Skeletal muscle cell (primary cell): ENCODE results near the gene RHBG.

Source experiments
- DNase-seq: peaks from one replicate; pipeline ENCODE4 v3.0.0-alpha.2; 2010; ENCODE audit warnings: low read depth
- H3K4me3 ChIP-seq: 2 replicates; pipeline ENCODE4 v1.5.1; 2011; ENCODE audit warnings: low read depth, mild to moderate bottlenecking, control low read depth, low read length, moderate library complexity

Gene RHBG

GRCh38 chr1:156384007-156384406 is 15.0 kb downstream of the RHBG start:
- no peak for DNase-seq

GRCh38 chr1:156384658-156385057 is 15.6 kb downstream of the RHBG start:
- no peak overlapping the region for H3K4me3 ChIP-seq
- no peak for DNase-seq

More at GRCh38 chr1:156384007-156384406, 15.0 kb downstream of the RHBG start:
- H3K4me3 ChIP-seq = no peak overlapping the region

- DNase-seq = no peak
- H3K4me3 ChIP-seq = no peak overlapping the region
Measured at GRCh38 chr1:156385534-156386031, 16.6 kb downstream of the RHBG start.

GRCh38 chr1:156386134-156386901 is 17.3 kb downstream of the RHBG start:
- H3K4me3 ChIP-seq = no peak overlapping the region
- no peak for DNase-seq

GRCh38 chr1:156386949-156387869 is 18.2 kb downstream of the RHBG start:
- DNase-seq = no peak
- H3K4me3 ChIP-seq = no peak overlapping the region

GRCh38 chr1:156387870-156388173 is 18.8 kb downstream of the RHBG start:
- DNase-seq = no peak
- H3K4me3 ChIP-seq = no peak overlapping the region

- DNase-seq = no peak
- H3K4me3 ChIP-seq = no peak overlapping the region
Measured at GRCh38 chr1:156388174-156389137, 19.4 kb downstream of the RHBG start.

GRCh38 chr1:156389311-156389710 is 20.3 kb downstream of the RHBG start:
- no peak for DNase-seq
- no peak overlapping the region for H3K4me3 ChIP-seq

- H3K4me3 ChIP-seq = no peak overlapping the region
- DNase-seq = no peak
Measured at GRCh38 chr1:156390469-156391365, 21.7 kb downstream of the RHBG start.

- H3K4me3 ChIP-seq = no peak overlapping the region
- no peak for DNase-seq
Measured at GRCh38 chr1:156391366-156391677, 22.3 kb downstream of the RHBG start.

- DNase-seq = no peak
- no peak overlapping the region for H3K4me3 ChIP-seq
Measured at GRCh38 chr1:156391701-156392100, 22.7 kb downstream of the RHBG start.

GRCh38 chr1:156392452-156392853 is 23.4 kb downstream of the RHBG start:
- H3K4me3 ChIP-seq = no peak overlapping the region
- no peak for DNase-seq

- DNase-seq = no peak
- H3K4me3 ChIP-seq = no peak overlapping the region
Measured at GRCh38 chr1:156393095-156393494, 24.1 kb downstream of the RHBG start.

GRCh38 chr1:156394082-156394481 is 25.1 kb downstream of the RHBG start:
- H3K4me3 ChIP-seq = no peak overlapping the region
- DNase-seq = no peak

GRCh38 chr1:156394835-156395461 is 25.9 kb downstream of the RHBG start:
- no peak for DNase-seq
- H3K4me3 ChIP-seq = no peak overlapping the region

- no peak for DNase-seq
- no peak overlapping the region for H3K4me3 ChIP-seq
Measured at GRCh38 chr1:156399355-156400125, 30.5 kb downstream of the RHBG start.

GRCh38 chr1:156400191-156400935 is 31.4 kb downstream of the RHBG start:
- no peak for DNase-seq
- no peak overlapping the region for H3K4me3 ChIP-seq
